HG03432 (cell line): ENCODE data around the gene ATP6V0A4.
"Not testable (repeated sequence)": the region's sequence is repeated elsewhere in the genome, so short reads cannot be mapped to it uniquely, and the experiment has no call there.

Experiments
- ATAC-seq: cut with Tn5 transposase; IDR thresholded peaks from one replicate; pipeline ENCODE4 v1.9.1; 2021; ENCODE audit warnings: mild to moderate bottlenecking, moderate library complexity; ENCODE audit not compliant: unreplicated experiment

Gene ATP6V0A4

DNA sequence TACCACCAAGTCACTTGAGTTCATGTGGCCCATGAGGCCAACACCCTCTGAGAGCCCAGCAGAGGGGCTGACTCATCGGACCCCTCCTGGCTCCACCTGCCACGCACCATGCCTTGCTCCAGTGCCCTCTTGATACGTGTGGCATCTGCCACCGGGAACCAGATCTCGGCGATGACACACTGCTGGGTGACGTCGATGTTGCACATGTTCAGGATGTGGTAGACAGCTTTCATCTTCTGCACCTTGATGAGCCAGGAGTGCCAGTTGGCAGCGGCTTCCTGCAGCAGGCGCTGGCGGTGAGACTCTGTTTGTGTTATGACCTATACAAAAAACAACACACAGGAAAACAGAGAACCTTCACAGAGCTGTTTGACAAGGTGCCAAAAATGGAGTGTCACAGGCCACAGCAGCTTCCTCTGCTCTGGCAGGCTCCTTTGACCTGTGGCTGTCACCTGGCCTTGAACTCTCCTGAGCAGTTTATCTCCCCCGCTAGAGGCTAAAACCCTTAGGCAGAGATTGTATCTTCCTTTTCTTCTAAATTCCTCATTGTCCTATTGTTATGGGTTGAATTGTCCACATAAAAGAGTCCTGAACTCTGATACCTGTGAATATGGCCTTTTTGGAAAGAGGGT, 45.4 kb downstream of the ATP6V0A4 start:
- peak; percentile 92 for ATAC-seq

DNA sequence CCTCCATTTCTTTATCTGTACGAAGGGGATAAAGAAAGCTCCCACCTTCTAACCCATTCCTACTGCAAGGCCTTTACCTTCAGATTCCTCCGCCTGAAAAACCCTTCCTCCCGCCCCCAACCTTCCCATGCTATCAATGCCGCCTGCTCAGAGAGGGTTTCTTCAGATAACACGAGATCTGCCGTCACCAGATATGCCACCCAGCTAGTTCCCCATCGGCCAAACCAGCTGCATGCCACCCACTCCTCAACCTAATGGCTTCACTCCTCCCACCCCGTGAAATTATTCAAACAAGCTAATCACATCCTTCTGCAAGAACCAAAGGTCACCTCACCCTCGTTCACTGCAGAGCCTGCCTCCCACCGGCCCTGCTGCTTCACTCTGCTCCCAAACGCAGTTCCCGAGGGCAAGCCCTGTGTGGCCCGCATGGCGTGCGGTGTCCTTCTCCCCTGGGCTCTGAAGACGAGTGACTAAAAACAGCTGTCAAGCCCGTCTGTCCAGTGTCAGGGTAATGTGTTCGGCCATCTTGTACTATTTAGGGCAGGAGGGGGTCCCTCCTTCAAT, 47.0 kb downstream of the ATP6V0A4 start:
- ATAC-seq = no peak

DNA sequence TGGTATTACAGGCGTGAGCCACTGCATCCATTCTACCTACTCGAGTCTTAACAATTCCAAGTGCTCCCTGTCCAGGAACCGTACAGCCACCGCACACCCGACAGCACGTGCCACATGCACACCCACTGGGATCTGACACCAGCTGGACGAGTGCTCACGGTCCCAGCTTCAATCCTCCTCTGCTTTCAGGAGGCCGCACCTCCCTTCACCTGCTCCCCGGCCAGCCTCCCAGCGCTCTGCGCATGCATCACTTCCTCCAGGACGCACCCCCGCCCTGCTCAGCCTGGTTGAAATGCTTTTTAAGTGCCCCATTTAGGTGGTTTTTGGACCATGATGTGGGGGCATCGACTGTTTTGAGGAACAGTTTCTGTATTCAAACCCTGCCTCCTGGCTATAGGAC, 47.5 kb downstream of the ATP6V0A4 start:
- ATAC-seq = no peak

- no peak for ATAC-seq
These were observed 48.0 kb downstream of the ATP6V0A4 start for GRCh38 chr7:138749960-138750359.

DNA sequence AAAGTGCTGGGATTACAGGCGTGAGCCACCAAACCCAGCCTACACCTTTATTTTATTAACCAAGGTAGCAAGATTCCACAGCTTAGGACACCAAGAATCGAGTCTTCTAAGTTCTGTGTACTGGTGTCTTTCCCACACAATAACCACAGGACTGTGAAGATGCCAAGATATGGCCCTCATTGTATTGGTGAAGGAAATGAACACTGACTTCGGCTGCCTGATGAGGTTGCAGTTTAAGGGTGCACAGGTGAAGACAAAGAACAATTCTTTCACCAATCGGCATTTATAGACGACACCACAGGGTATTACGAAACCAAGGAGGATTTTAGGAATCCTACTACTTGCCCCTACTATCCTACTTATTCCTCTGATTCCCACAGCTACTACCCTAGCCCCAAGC, 49.3 kb downstream of the ATP6V0A4 start:
- no peak for ATAC-seq

GRCh38 chr7:138746073-138746472, 51.9 kb downstream of the ATP6V0A4 start:
- no peak for ATAC-seq

GRCh38 chr7:138745189-138745588, 52.8 kb downstream of the ATP6V0A4 start:
- ATAC-seq = no peak

- no peak for ATAC-seq
These were observed 56.6 kb downstream of the ATP6V0A4 start for GRCh38 chr7:138741453-138741735.

- no peak for ATAC-seq
These were observed 58.1 kb downstream of the ATP6V0A4 start for GRCh38 chr7:138739859-138740258.

DNA sequence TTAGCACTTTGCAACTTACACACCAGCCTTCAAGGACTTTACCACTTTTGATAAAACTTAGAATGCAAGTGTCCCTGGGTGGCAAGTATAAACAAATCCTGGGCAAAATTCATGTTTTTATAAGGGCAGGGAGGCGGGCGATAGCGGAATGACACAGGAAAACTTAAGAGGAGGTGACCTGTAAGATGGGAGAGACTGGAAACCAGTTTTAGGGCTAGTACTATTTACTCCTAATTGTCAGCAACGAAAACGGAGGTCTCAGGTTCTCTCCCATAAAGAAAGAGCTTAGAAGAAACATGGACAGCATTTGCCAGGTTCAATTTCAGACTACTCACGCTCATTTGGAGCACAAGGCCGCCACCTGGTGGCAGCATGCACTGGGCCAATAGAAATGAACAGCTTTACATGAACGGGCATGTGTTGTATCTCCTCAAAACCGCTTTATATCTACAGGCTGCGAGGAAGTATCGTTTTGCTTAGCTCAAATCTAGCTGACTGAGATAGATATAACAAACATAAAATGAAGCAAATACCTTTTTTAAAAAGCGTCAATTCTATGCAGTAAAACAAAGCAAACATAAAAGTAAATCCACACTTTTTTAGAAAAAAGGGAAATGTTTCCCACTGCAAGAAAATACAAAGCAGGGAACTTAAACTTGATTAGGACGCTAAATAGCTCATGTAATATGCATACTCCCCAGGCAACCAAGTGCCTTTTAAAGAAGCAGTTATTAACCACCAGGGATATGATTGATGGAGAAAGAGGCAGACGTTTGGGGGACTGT, 59.3 kb downstream of the ATP6V0A4 start:
- ATAC-seq = peak; percentile 95

- no peak for ATAC-seq
These were observed 59.9 kb downstream of the ATP6V0A4 start for GRCh38 chr7:138738114-138738513.

- no peak for ATAC-seq
These were observed 62.6 kb downstream of the ATP6V0A4 start for GRCh38 chr7:138735399-138735798.

DNA sequence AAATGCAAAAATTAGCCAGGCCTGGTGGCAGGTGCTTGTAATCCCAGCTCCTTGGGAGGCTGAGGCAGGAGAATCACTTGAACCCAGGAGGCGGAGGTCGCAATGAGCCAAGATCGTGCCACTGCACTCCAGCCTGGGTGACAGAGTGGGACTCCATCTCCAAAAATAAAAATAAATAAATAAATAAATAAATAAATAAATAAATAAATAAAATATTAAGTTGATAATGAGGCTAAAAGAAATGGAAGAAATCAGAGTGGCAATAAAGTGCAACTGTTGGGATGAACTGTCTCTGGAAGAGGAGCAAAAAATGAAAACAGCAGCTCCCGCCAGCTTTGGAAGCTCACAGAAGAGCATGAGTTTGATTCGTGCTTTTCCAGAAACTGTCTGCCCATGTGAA, 66.3 kb downstream of the ATP6V0A4 start:
- not testable (repeated sequence) for ATAC-seq

- no peak for ATAC-seq
These were observed 68.6 kb downstream of the ATP6V0A4 start for GRCh38 chr7:138729444-138729843.

DNA sequence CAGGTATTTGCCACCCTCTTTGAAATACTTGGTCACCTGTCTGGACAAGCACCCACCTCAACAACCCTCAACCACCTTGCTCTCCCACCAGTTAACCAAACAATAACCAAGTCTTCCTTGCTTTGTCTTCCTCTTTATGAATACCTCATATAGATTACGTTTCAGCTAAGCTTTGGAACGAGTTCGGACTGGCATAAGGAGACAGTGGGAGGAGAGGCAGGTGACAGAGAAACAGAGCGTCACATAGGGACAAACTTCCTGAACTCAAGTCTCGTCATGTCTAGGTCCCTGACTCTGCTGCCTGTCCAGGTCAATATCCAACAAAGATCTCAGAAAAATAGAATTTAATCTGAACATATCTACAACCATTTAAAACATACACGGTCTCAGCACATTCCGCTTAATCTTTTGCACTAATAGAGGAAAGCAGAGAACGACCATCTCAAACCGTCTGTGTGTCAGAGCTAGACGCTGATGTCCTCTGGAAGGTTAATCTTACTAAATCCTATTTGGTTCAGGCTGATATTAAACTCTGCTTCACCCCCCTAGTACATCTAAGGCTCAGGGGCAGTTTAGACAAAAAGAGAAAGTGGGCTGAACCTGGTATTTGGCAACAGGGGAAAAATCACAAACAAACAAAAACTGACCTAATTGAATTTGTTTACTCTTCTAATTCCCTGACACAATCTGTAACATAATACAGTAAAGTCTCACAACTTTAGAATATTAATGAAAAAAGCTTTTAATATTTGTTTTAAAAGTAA, 70.5 kb downstream of the ATP6V0A4 start:
- ATAC-seq = no peak

GRCh38 chr7:138726288-138726687, 71.7 kb downstream of the ATP6V0A4 start:
- ATAC-seq = no peak

GRCh38 chr7:138720286-138720685, 77.7 kb downstream of the ATP6V0A4 start:
- ATAC-seq = no peak

GRCh38 chr7:138716889-138717288, 81.1 kb downstream of the ATP6V0A4 start:
- ATAC-seq = no peak

- no peak for ATAC-seq
These were observed 84.8 kb downstream of the ATP6V0A4 start for GRCh38 chr7:138713191-138713590.

DNA sequence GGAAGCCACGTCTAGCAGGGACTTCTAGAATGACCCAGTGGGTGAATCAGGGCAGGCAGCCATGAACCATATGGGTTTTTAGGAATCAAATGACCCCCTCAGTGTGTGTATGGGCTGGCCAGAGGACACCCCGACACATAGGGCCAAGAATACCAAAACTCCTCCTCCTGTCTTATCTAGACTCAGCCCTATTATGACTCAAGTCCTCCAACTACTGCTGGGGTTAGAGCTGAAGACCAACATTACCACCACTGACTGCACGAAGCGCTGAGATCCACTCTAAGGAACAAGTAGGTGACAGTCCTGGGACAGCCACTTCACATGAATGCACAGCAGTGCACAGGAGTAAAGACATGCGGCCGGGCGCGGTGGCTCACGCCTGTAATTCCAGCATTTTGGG, 85.3 kb downstream of the ATP6V0A4 start:
- no peak for ATAC-seq

- no peak for ATAC-seq
These were observed 87.2 kb downstream of the ATP6V0A4 start for GRCh38 chr7:138710536-138711385.
